ENCODE data around the gene HTT.

HTT gene

DNA sequence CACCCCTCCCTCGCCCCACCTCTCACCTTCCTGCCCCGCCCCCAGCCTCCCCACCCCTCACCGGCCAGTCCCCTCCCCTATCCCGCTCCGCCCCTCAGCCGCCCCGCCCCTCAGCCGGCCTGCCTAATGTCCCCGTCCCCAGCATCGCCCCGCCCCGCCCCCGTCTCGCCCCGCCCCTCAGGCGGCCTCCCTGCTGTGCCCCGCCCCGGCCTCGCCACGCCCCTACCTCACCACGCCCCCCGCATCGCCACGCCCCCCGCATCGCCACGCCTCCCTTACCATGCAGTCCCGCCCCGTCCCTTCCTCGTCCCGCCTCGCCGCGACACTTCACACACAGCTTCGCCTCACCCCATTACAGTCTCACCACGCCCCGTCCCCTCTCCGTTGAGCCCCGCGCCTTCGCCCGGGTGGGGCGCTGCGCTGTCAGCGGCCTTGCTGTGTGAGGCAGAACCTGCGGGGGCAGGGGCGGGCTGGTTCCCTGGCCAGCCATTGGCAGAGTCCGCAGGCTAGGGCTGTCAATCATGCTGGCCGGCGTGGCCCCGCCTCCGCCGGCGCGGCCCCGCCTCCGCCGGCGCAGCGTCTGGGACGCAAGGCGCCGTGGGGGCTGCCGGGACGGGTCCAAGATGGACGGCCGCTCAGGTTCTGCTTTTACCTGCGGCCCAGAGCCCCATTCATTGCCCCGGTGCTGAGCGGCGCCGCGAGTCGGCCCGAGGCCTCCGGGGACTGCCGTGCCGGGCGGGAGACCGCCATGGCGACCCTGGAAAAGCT is at the start of gene HTT, which contains the start of gene HTT-AS:
Gene HTT, plus strand, starts transcription at position 604 of the 768 bp plus-strand sequence. Its CDS starts 145 bp downstream, at position 749.
Gene HTT-AS, minus strand, starts transcription at position 461 of the 768 bp plus-strand sequence.
- peak; percentile 61 for DNase-seq

- no peak for DNase-seq
Measured at GRCh38 chr4:3025881-3026280, 48.6 kb upstream of the HTT start.

DNA sequence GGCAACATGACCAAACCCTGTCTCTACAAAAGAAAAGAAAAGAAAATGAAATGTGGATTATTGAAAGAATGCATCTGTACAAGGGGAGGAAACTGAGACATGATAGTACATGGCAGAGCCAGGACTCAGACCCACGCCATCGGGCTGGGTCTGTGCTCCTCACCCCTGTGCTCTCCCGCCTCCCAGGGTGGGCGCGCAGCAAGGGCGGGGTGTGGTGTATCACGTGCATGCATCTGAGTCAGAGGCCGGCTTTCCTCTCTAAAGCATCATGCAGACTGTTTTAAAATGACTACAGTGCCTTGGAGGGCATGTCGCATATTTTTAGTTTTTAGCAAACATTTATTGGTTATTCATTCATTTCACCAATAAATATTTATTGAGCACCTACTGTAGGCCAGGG is 47.9 kb upstream of the HTT start:
- no peak for DNase-seq

DNA sequence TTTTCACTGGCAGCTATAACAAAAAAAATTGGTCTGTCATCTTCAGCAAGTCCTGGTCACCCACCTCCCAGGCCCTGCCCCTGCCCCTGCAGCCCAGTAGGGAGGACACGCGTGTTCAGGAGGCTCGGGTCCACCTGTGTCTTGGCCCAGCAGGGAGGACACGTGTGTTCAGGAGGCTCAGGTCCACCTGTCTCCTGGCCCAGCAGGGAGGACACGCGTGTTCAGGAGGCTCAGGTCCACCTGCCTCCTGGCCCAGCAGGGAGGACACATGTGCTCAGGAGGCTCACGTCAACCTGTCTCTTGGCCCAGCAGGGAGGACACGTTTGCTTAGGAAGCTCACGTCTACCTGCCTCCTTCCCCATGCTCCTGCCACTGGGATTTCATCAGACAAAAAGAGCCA is 45.0 kb upstream of the HTT start:
- DNase-seq = no peak

DNA sequence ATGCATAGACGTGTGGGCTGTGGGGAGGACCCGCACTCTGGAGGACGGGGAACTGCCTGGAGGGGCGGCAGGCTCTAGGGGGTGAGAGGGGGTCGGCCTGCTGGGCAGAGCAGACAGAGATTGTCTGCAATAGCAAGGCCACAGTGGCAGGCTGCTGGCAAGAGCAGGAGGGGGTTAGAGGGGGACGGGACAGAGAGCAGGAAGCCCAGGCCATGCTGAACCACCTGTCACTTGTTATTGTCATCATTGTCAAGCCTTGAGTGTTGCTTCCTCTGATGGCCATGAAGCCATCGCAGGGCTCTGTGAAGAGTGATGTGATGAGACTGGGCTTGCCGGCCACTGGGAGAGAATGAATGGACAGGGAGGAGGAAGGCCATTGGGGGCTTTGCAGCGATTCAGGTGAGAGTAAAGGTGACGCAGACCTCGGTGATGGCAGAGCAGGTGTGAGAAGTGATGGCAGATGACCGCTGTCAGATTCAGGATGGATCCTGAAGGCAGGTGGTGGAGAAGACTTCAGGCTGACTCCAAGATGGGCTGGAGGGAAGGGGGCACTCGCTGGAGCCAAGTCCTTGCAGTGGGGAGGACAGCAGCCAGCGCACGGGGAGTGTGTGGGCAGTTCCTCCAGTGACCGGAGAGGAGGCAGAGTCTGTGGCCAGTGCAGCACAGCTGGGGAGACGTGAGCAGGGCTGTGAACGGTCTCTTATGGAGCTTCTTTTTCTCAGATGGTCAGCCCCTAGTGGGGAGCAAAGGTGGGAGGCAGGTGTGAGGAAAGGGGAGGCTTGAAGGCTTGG is 43.7 kb upstream of the HTT start:
- DNase-seq = no peak

GRCh38 chr4:3031357-3032082 is 43.0 kb upstream of the HTT start:
- DNase-seq = no peak

- no peak for DNase-seq
Measured at GRCh38 chr4:3034231-3034630, 40.2 kb upstream of the HTT start.

- DNase-seq = no peak
Measured at GRCh38 chr4:3035249-3035648, 39.2 kb upstream of the HTT start.

DNA sequence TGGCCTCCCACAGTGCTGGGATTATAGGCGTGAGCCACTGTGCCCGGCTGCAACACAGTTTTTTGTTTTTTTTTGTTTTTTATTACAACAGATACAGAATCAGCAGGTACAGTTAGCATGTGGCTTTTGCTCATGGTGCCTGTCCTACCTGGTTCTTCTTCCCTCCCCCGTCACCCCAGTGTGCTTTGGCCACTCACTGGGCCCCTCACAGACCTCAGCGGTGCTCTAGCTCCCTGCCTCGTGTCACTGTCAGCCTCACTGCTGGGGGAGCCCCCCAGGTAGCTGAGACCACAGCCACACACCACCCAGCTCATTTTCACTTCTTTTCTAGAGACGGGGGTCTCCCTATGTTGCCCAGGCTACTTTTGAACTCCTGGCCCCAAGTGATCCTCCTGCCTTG is 38.8 kb upstream of the HTT start:
- DNase-seq = no peak

- no peak for DNase-seq
Measured at GRCh38 chr4:3036131-3036952, 38.1 kb upstream of the HTT start.

- DNase-seq = peak; percentile 7
Measured at GRCh38 chr4:3037957-3038461, 36.5 kb upstream of the HTT start.

DNA sequence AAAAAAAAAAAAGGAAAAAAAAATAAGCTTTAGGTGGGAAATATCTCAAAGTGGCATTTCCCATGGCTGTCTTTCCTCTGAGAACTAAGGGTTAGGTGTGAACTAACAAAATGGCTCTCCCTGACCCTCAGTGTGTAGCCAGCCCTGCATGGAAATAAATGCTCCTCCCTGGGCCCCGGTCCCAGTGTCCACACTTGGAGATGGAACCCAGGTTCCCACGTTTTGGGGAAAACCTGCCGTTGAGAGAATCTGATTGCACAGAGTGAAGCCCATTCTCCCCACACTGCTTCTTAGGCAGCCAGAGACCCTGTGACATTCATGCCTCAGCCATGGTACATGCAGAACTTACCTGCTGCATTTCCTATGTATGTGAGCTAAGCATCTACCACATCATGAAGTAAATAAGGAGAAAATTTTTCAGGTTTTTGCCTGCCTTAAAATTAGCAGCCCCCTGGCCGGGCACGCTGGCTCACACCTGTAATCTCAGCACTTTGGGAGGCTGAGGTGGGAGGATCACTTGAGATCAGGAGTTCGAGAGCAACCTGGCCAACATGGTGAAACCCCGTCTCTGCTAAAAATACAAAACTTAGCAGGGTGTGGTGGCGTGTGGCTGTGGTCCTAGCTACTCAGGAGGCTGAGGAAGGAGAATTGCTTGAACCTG is 34.6 kb upstream of the HTT start:
- no peak for DNase-seq

GRCh38 chr4:3040452-3041191 is 33.9 kb upstream of the HTT start:
- no peak for DNase-seq

GRCh38 chr4:3041192-3042142 is 33.0 kb upstream of the HTT start:
- no peak for DNase-seq

- no peak for DNase-seq
Measured at GRCh38 chr4:3042226-3042625, 32.3 kb upstream of the HTT start.

- no peak for DNase-seq
Measured at GRCh38 chr4:3043282-3044020, 31.0 kb upstream of the HTT start.

- no peak for DNase-seq
Measured at GRCh38 chr4:3044870-3045819, 29.3 kb upstream of the HTT start.

GRCh38 chr4:3046162-3046561 is 28.3 kb upstream of the HTT start:
- no peak for DNase-seq

Data from DMS79 (cell line).